ENCODE measurements around the gene WWC1.

The WWC1 gene

DNA sequence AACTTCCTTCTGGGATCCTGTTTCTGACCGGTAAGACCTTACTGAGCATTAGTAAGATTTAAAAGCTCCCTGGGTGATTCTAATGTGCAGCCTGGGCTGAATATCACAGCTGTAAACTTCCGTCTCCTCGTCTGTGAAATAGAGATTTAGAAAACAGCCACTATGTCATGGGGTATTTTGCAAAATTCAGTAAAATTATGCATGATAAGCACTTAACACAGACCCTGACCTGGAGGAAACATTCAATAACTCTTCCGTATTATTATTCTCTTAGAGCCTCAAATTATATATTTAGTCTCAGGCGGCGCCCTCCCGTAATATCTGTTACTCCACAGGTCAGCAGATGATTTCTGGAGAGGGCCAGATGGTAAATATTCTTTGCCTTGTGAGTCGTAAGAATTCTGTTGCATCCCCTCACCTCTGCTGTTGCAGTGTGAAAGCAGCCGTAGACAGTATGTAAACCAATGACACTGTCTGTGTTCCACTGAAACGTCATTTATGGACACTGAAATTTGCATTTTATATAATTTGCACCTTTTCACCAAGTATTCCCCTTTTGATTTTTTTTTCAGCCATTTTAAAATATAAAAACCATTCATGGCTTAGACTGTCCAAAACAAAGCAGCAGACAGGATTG lies 155.7 kb downstream of the WWC1 start:
- DNase-seq (ENCODE audit: low read depth), result no peak

DNA sequence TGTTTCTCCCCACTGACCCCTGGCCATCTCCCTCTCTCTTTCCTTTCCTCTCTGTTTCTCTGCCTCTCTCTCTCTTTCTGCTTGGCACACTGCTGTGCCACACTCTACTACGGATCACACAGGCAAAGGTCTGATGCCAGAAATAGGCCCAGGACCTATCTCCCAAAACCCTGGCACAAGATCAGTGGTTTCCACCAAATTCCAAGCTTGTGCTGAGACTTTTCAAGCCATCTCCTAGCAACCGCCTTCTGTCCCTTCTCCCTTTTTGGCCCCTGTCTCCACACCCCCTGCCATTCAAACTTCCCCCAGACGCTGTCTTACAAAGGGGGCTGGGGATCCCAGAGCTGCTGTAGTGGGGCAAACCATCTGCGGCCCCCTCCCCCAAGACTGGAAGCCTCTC lies 156.4 kb downstream of the WWC1 start:
- no peak for DNase-seq (ENCODE audit: low read depth)

- DNase-seq (ENCODE audit: low read depth), result no peak
These were observed 157.7 kb downstream of the WWC1 start for GRCh38 chr5:168449166-168449565.

DNA sequence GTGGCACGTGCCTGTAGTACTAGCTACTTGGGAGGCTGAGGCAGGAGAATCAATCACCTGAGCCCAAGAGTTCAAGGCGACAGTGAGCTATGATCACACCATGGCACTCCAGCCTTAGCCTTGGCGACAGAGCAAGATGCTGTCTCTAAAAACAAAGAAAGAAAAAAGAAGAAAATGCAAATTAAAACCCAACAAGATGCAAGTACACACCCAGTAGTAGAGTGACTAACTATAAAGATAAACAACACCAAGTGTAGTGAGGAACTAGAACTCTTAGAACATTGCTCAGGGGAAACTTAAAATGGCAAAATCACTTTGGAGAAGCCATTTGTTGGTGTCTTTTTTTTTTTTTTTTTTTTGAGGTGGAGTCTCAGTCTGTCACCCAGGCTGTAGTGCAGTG lies 160.1 kb downstream of the WWC1 start:
- DNase-seq (ENCODE audit: low read depth), result no peak

- DNase-seq (ENCODE audit: low read depth), result no peak
These were observed 163.8 kb downstream of the WWC1 start for GRCh38 chr5:168455201-168455600.

GRCh38 chr5:168457542-168457941 lies 166.1 kb downstream of the WWC1 start:
- DNase-seq (ENCODE audit: low read depth), result no peak

DNA sequence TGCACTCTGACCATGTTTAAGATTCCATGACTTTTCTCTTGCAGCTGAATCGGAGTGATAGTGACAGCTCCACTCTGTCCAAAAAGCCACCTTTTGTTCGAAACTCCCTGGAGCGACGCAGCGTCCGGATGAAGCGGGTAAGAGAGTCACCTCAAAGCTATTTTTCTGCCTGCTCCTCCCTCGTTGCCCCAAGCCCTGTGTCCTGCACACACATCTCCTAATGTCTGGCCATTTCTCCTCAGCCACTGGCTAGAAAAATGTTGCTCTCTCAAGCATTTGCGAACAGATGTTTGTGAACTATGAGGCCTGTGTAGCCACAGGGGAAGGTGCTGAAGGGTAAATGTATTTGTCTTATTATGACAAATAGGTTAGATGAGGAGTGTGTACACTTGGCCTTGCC lies 169.2 kb downstream of the WWC1 start:
- no peak for DNase-seq (ENCODE audit: low read depth)

GRCh38 chr5:168463081-168463480 lies 171.6 kb downstream of the WWC1 start:
- DNase-seq (ENCODE audit: low read depth), result no peak

GRCh38 chr5:168464214-168464613 lies 172.8 kb downstream of the WWC1 start:
- DNase-seq (ENCODE audit: low read depth), result no peak

- DNase-seq (ENCODE audit: low read depth), result no peak
These were observed 173.2 kb downstream of the WWC1 start for GRCh38 chr5:168464641-168465040.

DNA sequence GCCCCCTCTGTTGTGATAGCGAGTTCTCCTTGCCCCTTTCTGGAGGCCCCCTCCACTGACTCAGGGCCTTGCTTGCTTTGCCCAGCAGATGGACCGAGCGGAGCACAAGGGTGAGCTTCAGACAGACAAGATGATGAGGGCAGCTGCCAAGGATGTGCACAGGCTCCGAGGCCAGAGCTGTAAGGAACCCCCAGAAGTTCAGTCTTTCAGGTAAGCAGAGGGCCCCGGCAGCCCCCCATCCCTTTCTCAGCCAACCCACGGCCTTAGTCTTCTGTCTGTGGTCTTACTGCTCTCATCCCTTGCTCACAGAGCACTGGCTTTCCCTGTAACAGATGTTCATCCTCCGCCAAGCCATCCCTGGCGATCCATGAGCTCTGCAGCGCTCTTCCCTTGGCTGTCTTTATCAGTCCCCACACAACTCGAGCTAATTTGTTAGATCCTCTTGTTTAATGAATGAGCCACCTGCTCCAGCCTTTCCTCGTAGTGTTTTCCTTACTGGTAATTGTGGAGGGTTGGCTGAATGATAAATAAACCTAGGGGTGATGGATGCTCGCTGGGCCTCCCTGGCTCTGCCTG lies 176.4 kb downstream of the WWC1 start:
- DNase-seq (ENCODE audit: low read depth), result no peak

DNA sequence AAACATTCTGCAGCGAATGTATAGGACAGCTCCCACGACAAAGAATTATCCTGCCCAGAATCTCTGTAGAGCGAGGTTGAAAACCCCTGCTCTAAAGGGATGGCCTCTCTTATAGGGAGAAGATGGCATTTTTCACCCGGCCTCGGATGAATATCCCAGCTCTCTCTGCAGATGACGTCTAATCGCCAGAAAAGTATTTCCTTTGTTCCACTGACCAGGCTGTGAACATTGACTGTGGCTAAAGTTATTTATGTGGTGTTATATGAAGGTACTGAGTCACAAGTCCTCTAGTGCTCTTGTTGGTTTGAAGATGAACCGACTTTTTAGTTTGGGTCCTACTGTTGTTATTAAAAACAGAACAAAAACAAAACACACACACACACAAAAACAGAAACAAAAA lies 177.4 kb downstream of the WWC1 start:
- no peak for DNase-seq (ENCODE audit: low read depth)

DNA sequence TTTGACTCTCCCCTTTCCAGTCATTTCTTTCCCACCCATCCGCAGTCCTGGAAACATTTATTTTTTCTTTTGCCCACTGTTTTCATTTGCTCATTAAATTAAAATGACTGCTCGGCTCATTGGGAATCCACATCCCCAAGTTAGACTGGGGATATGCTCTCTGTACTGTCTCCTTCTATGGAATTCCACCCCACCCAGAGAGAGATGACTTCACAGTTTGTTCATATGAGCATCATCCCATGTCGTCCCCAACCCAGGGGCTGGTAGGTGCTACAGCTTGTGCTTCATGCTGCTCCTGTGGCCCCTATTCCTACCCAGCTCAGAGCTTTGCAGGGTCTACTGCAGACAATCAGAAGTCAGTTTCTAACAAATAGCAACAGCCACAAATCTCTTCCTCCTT lies 178.4 kb downstream of the WWC1 start:
- DNase-seq (ENCODE audit: low read depth), result no peak

- no peak for DNase-seq (ENCODE audit: low read depth)
These were observed 180.3 kb downstream of the WWC1 start for GRCh38 chr5:168471785-168472184.

DNA sequence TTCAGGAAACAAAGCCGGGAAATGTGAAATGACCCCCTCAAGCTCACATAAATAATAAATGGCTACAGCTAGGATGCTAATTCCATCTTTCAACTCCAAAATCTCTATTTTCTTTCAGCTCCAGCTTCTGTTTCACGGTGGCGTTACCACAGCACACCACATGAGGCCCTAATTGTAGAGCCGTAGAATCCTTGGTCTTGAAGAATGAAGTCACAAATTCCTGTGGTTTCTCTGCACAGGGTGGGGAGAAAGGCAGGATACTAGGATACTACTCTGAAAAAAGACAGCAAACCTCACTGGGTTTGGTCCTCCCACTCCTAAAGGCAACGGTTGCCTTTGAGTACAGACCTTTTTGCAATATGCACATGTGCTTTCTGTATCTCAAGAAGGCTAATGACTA lies 180.9 kb downstream of the WWC1 start:
- DNase-seq (ENCODE audit: low read depth), result no peak

GRCh38 chr5:168474319-168474718 lies 182.9 kb downstream of the WWC1 start:
- no peak for DNase-seq (ENCODE audit: low read depth)

DNA sequence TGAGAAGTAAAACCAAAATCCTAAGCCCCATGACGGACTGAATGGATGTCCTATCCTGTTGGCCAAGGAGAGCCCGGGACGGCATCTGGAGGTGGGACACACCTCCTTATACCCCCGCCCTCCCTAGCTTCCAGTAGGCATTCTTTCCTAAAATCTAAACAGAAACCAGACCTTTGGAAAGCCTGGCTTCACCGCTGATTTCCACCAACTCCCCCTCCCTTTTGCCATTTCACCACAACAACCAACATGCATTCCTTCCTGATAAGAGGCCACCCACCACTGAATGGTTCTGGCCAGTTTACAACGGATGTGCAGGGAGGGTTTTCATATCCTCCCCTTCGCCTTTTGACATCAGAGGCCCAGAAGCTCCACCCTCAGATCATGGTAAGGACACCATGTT lies 185.6 kb downstream of the WWC1 start:
- DNase-seq (ENCODE audit: low read depth), result no peak

DNA sequence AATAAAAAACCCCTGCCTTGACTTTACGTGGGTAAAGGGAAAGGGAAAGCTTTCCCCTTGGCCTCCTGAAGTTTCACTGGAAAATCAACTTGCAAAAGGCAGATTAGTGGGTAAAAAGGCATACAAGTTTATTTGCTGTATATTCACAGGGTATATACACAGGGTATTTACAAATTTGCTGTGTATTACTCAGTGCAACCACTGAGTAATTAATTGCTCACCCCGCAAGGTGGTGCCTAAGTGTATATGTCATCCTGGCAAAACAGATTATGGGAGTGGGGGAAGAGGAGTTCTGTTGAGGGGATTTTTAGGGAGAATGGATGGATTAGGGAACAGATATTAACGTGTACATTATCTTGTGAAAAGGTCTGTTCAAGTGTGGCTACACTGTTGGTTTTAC lies 187.7 kb downstream of the WWC1 start:
- no peak for DNase-seq (ENCODE audit: low read depth)

GRCh38 chr5:168480601-168481000 lies 189.2 kb downstream of the WWC1 start:
- DNase-seq (ENCODE audit: low read depth), result no peak

DNA sequence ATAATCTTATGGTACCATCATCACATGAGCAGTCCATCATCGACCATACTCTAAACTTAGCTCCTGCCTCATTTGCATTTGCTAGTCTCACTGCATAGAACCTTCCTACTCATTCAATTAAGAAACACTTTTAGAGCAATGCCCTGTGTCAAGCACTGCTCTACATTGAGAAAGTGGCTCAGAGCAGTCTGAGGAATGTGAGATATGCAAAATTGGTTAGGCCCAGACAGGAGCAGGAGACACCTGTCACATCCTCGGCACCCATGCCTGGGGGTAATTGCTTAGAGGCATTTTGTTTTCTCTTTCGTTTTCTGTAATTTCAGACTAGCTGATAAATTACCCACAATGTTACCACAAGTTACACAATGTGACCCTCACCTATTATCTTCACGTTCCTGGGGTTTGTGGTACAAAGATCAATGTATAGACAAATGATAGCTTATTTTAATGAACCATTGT lies 189.9 kb downstream of the WWC1 start:
- DNase-seq (ENCODE audit: low read depth), result no peak

DNA sequence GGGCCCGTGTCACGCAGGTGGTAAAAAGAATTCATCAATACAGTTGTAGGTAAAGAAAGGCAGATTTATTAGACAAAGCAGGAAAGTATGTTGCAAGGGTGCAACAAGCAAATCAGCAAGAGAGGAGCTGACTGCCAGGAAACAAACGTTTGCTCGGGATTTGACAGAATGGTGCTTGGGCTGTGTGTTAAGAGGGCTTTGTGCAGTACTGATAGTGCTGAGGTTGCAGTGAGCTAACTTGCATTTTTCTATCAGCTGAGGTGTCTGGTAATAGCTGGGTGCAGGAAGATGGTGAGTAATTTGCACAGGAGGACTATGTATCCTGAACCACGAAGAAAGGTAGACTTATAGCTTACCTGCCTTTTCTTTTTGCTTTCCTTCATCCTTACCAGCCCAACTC lies 190.9 kb downstream of the WWC1 start:
- no peak for DNase-seq (ENCODE audit: low read depth)

DNA sequence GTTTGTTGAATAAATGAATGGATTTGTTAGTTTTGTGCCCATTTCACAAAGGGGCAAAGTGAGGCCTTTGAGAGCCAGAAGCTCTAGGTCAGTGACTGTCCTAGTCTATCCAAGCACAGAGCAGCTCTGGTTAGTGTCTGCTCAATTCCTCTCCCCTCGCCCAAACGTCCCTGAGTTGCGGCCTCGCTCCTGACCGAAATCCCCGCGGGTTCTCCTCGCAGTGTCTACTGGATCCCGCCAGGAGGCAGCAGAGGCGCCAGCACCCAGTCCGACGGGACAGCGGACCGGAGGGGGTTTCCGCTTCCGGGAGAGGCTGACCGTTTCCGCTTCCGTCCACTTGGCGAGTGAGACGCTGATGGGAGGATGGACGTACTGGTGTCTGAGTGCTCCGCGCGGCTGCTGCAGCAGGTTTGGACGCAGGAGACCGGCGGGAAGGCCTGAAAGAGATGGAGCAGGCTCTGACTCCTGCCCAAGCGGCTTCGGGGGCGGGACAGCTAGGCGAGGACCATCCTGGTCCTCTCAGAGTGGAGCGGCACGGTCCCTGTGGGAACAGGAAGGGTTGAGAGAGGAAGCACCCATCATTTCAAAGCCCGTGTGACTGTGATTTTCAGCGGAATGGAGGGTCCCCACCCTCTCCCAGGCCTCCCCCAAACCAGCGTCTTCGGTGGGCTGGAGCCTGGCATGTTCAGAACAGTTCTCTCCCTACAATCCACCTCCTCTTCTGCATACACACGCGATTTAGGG lies 194.9 kb downstream of the WWC1 start, which contains the start of gene RARS1:
RARS1 (plus strand) TSS at position 336 of the 744 bp plus-strand sequence; CDS start at position 364, 28 bp downstream.
- peak; percentile 82 for DNase-seq (ENCODE audit: low read depth)

DNA sequence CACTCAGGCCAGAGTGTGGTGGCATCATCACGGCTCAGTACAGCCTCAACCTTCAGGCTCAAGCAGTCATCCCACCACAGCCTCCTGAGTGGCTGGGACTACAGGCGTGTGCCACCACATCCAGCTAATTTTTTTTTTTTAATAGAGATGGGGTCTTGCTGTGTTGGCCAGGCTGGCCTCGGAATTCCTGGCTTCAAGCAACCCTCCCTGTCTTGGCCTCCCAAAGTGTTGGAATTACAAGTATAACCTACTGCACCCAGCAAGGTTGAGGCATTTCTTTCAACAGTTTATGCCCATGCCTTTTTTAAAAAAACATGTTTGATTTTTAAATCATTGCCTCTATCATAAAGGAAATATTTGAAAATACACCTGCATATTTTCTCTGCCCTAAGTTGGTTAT lies 197.6 kb downstream of the WWC1 start:
- no peak for DNase-seq (ENCODE audit: low read depth)
